ENCODE data around the gene IFNL1. TPM values are rescaled to one million over a fixed set of nuclear protein-coding genes. Genes with fewer than 3 reads are reported as not detected.

Gene IFNL1
- total and polyA plus RNA-seq, 9 of the 15 experiments (the other 6 are each of a cell fraction or from before 2014, with no cell fraction given): not detected

- 4% methylated on average over 4 of the region's 4 CpGs for WGBS (ENCODE audit: insufficient coverage, low coverage, missing lambda C conversion rate)
- POLR2A ChIA-PET: interaction anchor here (0.7 to 1.4 kb wide), 3 partner anchors 8 to 16 kb away, joined by 3 to 5 read pairs (median 3); no protein-coding TSS in a partner anchor
- TF ChIP-seq, protein P1, sequence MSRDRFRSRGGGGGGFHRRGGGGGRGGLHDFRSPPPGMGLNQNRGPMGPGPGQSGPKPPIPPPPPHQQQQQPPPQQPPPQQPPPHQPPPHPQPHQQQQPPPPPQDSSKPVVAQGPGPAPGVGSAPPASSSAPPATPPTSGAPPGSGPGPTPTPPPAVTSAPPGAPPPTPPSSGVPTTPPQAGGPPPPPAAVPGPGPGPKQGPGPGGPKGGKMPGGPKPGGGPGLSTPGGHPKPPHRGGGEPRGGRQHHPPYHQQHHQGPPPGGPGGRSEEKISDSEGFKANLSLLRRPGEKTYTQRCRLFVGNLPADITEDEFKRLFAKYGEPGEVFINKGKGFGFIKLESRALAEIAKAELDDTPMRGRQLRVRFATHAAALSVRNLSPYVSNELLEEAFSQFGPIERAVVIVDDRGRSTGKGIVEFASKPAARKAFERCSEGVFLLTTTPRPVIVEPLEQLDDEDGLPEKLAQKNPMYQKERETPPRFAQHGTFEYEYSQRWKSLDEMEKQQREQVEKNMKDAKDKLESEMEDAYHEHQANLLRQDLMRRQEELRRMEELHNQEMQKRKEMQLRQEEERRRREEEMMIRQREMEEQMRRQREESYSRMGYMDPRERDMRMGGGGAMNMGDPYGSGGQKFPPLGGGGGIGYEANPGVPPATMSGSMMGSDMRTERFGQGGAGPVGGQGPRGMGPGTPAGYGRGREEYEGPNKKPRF (IDR thresholded peaks at IDR 0.05; ENCODE audit: low read depth, low read length): no peak
- TF ChIP-seq CC2D1A (IDR thresholded peaks at IDR 0.05) (no peak), CCNT2 (IDR thresholded peaks at IDR 0.05; ENCODE audit: borderline replicate concordance, extremely low read depth, insufficient read length, low read depth, low read length) (no peak), ATF4 (CRISPR knock-in tag; IDR thresholded peaks at IDR 0.05) (no peak), CREB1 (IDR thresholded peaks at IDR 0.05) (no peak), CREB1 (CRISPR knock-in tag; IDR thresholded peaks at IDR 0.05) (no peak), CREB5 (CRISPR knock-in tag; IDR thresholded peaks at IDR 0.05) (no peak)
- TF ChIP-seq, protein P2, sequence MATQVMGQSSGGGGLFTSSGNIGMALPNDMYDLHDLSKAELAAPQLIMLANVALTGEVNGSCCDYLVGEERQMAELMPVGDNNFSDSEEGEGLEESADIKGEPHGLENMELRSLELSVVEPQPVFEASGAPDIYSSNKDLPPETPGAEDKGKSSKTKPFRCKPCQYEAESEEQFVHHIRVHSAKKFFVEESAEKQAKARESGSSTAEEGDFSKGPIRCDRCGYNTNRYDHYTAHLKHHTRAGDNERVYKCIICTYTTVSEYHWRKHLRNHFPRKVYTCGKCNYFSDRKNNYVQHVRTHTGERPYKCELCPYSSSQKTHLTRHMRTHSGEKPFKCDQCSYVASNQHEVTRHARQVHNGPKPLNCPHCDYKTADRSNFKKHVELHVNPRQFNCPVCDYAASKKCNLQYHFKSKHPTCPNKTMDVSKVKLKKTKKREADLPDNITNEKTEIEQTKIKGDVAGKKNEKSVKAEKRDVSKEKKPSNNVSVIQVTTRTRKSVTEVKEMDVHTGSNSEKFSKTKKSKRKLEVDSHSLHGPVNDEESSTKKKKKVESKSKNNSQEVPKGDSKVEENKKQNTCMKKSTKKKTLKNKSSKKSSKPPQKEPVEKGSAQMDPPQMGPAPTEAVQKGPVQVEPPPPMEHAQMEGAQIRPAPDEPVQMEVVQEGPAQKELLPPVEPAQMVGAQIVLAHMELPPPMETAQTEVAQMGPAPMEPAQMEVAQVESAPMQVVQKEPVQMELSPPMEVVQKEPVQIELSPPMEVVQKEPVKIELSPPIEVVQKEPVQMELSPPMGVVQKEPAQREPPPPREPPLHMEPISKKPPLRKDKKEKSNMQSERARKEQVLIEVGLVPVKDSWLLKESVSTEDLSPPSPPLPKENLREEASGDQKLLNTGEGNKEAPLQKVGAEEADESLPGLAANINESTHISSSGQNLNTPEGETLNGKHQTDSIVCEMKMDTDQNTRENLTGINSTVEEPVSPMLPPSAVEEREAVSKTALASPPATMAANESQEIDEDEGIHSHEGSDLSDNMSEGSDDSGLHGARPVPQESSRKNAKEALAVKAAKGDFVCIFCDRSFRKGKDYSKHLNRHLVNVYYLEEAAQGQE (IDR thresholded peaks at IDR 0.05; ENCODE audit: borderline replicate concordance): no peak
- TF ChIP-seq, protein P2 (CRISPR knock-in tag; IDR thresholded peaks at IDR 0.05; ENCODE audit: low read depth): no peak
These were observed 2.8 kb upstream of the IFNL1 start for GRCh38 chr19:39293394-39293793.

More at GRCh38 chr19:39293394-39293793, 2.8 kb upstream of the IFNL1 start:
- ATAC-seq (no peak), DNase-seq (ENCODE audit: extremely low read depth in 1 of 4, low spot score in 3 of 4) (no peak), FAIRE-seq (no peak)
- intact Hi-C loops (cut with micrococcal nuclease): no loop called here
- Histone ChIP-seq H3K36me3 (ENCODE audit: control insufficient read depth, insufficient read depth, low read length) (no peaks in the 10 kb centered on the region), H2AFZ (ENCODE audit: low read depth, low read length) (no peak overlapping the region), H3K4me2 (ENCODE audit: insufficient read depth, low read length) (no peak overlapping the region), H3K27ac (ENCODE audit: extremely low read depth, low read depth, low read length) (no peak overlapping the region), H4K20me1 (replicated peaks; ENCODE audit: control insufficient read depth, insufficient read depth, low read length) (no peaks in the 10 kb centered on the region), H3K4me1 (replicated peaks in 1 of 2; ENCODE audit: control insufficient read depth in 2 of 2, insufficient read depth in 2 of 2, low read length in 2 of 2) (peaks cover 0 to 13% of the 10 kb centered on the region in 2 experiments; a peak in 2 of 5 replicates), H3K27me3 (ENCODE audit: control insufficient read depth in 2 of 2, insufficient read depth in 2 of 2, low read length in 2 of 2) (peaks cover 4 to 20% of the 10 kb centered on the region in 2 experiments; a peak in 3 of 5 replicates), H3K9me1 (ENCODE audit: control insufficient read depth, insufficient read depth, low read length) (no peaks in the 10 kb centered on the region), H3K9me3 (replicated peaks; ENCODE audit: control insufficient read depth, insufficient read depth, low read depth, low read length) (no peaks in the 10 kb centered on the region), H3K9ac (ENCODE audit: insufficient read depth in 1 of 2, low read depth in 2 of 2, low read length in 2 of 2) (no peak overlapping the region), H3K79me2 (ENCODE audit: control insufficient read depth, insufficient read depth, low read length) (no peaks in the 10 kb centered on the region), H3K4me3 (no peak overlapping the region)
- CTCF ChIA-PET (ENCODE audit: low intra/inter-chr PET ratio): no interaction called here
- in situ Hi-C loops (cut with MboI): no loop called here
- BruUV-seq (replicated peaks): no TSS peak
